Ectodermal cell (in vitro differentiated cells): ENCODE results near the gene CLIC4.
"Not testable (repeated sequence)": the region's sequence is repeated elsewhere in the genome, so short reads cannot be mapped to it uniquely, and the experiment has no call there.

Source experiments
- H3K27ac ChIP-seq: 2 replicates; pipeline ENCODE4 v1.7.0; 2013; ENCODE audit warnings: mild to moderate bottlenecking, low read depth, low read length; ENCODE audit not compliant: insufficient read depth, poor library complexity, severe bottlenecking
- H3K27me3 ChIP-seq: 2 replicates; pipeline ENCODE4 v1.7.0; 2013; ENCODE audit warnings: mild to moderate bottlenecking, low read length; ENCODE audit not compliant: insufficient read depth, control insufficient read depth, poor library complexity, severe bottlenecking
- H3K36me3 ChIP-seq: one replicate; pipeline ENCODE4 v1.7.0; 2013; ENCODE audit warnings: low read length; ENCODE audit not compliant: control insufficient read depth, insufficient read depth
- H3K4me1 ChIP-seq: one replicate; pipeline ENCODE4 v1.7.0; 2013; ENCODE audit warnings: low read length; ENCODE audit not compliant: control insufficient read depth, insufficient read depth
- H3K4me3 ChIP-seq: 2 replicates; pipeline ENCODE4 v1.7.0; 2013; ENCODE audit warnings: low read depth, low read length, control low read depth; ENCODE audit not compliant: insufficient read depth
- H3K9me3 ChIP-seq: 2 replicates; pipeline ENCODE4 v1.7.0; 2013; ENCODE audit warnings: mild to moderate bottlenecking, low read length, moderate library complexity; ENCODE audit not compliant: control insufficient read depth
- WGBS, 2 experiments: methylation state at CpG; one replicate each; pipeline ENCODE4 v1.1.7; 2013; ENCODE audit warnings: missing lambda C conversion rate in 2 of 2; 5-methylcytosine and 5-hydroxymethylcytosine counted together

The CLIC4 gene

GRCh38 chr1:24806588-24806987 is 61.3 kb downstream of the CLIC4 start:
- Histone ChIP-seq H3K9me3 (no peaks in the 10 kb centered on the region), H3K27me3 (no peaks in the 10 kb centered on the region), H3K36me3 (no peaks in the 10 kb centered on the region), H3K27ac (no peak overlapping the region), H3K4me3 (no peak overlapping the region), H3K4me1 (no peaks in the 10 kb centered on the region)
- 92 to 100% methylated on average over 1 to 2 of the region's 2 CpGs for WGBS, 2 experiments

- not testable (repeated sequence) for H3K9me3 ChIP-seq, H3K4me1 ChIP-seq, H3K27ac ChIP-seq, H3K4me3 ChIP-seq, H3K27me3 ChIP-seq
- peaks cover 17% of the 10 kb centered on the region for H3K36me3 ChIP-seq
- WGBS, 2 experiments = 90 to 92% methylated on average over 3 of the region's 3 CpGs
Measured at GRCh38 chr1:24811494-24811893, 66.2 kb downstream of the CLIC4 start.

- H3K27me3 ChIP-seq, H3K27ac ChIP-seq, H3K9me3 ChIP-seq, H3K4me1 ChIP-seq, H3K4me3 ChIP-seq: not testable (repeated sequence)
- WGBS, 2 experiments = 83 to 98% methylated on average over 1 of the region's 1 CpG
- peaks cover 13% of the 10 kb centered on the region for H3K36me3 ChIP-seq
Measured at GRCh38 chr1:24820221-24820620, 75.0 kb downstream of the CLIC4 start.

- no peaks in the 10 kb centered on the region for H3K9me3 ChIP-seq
- no peaks in the 10 kb centered on the region for H3K36me3 ChIP-seq
- no peaks in the 10 kb centered on the region for H3K4me1 ChIP-seq
- H3K27me3 ChIP-seq = no peaks in the 10 kb centered on the region
- H3K27ac ChIP-seq = no peak overlapping the region
- no peak overlapping the region for H3K4me3 ChIP-seq
Measured at GRCh38 chr1:24822887-24823286, 77.6 kb downstream of the CLIC4 start.

GRCh38 chr1:24823486-24823885 is 78.2 kb downstream of the CLIC4 start:
- not testable (repeated sequence) for H3K27ac ChIP-seq, H3K4me1 ChIP-seq, H3K27me3 ChIP-seq, H3K36me3 ChIP-seq, H3K4me3 ChIP-seq, H3K9me3 ChIP-seq
- 96% methylated on average over 12 of the region's 12 CpGs for WGBS, 2 experiments

DNA sequence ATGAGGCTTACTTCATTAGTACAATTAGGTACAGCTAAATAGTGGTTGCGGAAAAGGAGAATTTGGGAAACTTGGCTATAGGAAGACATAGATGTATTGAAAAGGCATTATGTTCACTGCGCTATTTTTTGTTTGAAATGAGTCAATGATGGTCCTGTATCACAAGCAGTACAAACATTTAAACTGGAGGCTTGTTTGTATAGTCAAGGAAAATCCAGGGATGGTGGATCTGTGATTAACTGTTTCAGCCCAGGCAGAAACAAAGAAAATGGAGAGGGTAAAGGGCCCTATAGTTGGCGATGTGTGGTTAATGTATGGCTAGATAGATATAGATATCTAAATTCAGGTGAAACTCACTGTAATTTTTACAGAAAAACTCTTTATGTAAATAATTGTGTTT is 79.9 kb downstream of the CLIC4 start:
- WGBS, 2 experiments = 96 to 98% methylated on average over 3 of the region's 3 CpGs
- Histone ChIP-seq H3K4me1 (peaks cover 7% of the 10 kb centered on the region), H3K27me3 (no peaks in the 10 kb centered on the region), H3K4me3 (no peak overlapping the region), H3K27ac (no peak overlapping the region), H3K9me3 (no peaks in the 10 kb centered on the region), H3K36me3 (no peaks in the 10 kb centered on the region)

GRCh38 chr1:24826510-24826909 is 81.3 kb downstream of the CLIC4 start:
- peaks cover 7% of the 10 kb centered on the region for H3K4me1 ChIP-seq
- 100% methylated on average over 1 of the region's 1 CpG; no CpG with 5 or more reads in 1 of the 2 experiments for WGBS, 2 experiments

GRCh38 chr1:24827379-24828135 is 82.3 kb downstream of the CLIC4 start:
- Histone ChIP-seq H3K4me3 (no peak overlapping the region), H3K27ac (no peak overlapping the region), H3K9me3 (no peaks in the 10 kb centered on the region), H3K4me1 (peaks cover 7% of the 10 kb centered on the region), H3K36me3 (no peaks in the 10 kb centered on the region), H3K27me3 (no peaks in the 10 kb centered on the region)
- WGBS, 2 experiments = 80% methylated on average over 1 of the region's 3 CpGs; no CpG with 5 or more reads in 1 of the 2 experiments

More at GRCh38 chr1:24826510-24826909, 81.3 kb downstream of the CLIC4 start:
- no peaks in the 10 kb centered on the region for H3K9me3 ChIP-seq
- no peak overlapping the region for H3K4me3 ChIP-seq
- no peaks in the 10 kb centered on the region for H3K27me3 ChIP-seq
- H3K36me3 ChIP-seq = no peaks in the 10 kb centered on the region
- no peak overlapping the region for H3K27ac ChIP-seq

- Histone ChIP-seq H3K36me3 (no peaks in the 10 kb centered on the region), H3K27me3 (no peaks in the 10 kb centered on the region), H3K4me3 (no peak overlapping the region), H3K27ac (no peak overlapping the region), H3K9me3 (no peaks in the 10 kb centered on the region), H3K4me1 (peaks cover 7% of the 10 kb centered on the region)
- WGBS, 2 experiments = 97 to 100% methylated on average over 2 of the region's 4 CpGs
Measured at GRCh38 chr1:24828183-24828886, 83.1 kb downstream of the CLIC4 start.

DNA sequence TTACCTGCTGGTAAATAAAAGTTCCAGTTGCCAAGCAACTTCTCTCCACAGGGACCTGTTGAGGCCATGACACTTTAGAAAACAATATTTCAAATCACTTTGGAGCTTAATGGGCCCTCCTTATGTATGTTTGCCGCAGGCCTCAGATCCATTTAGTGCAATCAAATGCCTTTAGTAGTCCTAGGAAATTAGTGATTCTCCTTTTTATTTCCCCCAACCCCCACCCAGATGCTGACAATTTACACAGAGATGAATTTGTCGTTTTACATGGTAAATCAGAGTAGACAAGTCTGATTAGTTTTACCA is 83.6 kb downstream of the CLIC4 start:
- WGBS, 2 experiments = 94 to 100% methylated on average over 1 to 2 of the region's 2 CpGs
- no peaks in the 10 kb centered on the region for H3K36me3 ChIP-seq
- no peaks in the 10 kb centered on the region for H3K9me3 ChIP-seq
- H3K4me3 ChIP-seq = no peak overlapping the region
- H3K4me1 ChIP-seq = peaks cover 7% of the 10 kb centered on the region
- H3K27ac ChIP-seq = no peak overlapping the region
- no peaks in the 10 kb centered on the region for H3K27me3 ChIP-seq
